GM18907 (cell line): ENCODE data around the gene MTUS2.
"Not testable (repeated sequence)": the region's sequence is repeated elsewhere in the genome, so short reads cannot be mapped to it uniquely, and the experiment has no call there.

Experiments
- ATAC-seq: cut with Tn5 transposase; IDR thresholded peaks from one replicate; pipeline ENCODE4 v1.9.1; 2021; ENCODE audit warnings: mild to moderate bottlenecking, moderate library complexity; ENCODE audit not compliant: unreplicated experiment

The MTUS2 gene

GRCh38 chr13:29204651-29205050 lies 384.5 kb downstream of the MTUS2 start:
- ATAC-seq: no peak

DNA sequence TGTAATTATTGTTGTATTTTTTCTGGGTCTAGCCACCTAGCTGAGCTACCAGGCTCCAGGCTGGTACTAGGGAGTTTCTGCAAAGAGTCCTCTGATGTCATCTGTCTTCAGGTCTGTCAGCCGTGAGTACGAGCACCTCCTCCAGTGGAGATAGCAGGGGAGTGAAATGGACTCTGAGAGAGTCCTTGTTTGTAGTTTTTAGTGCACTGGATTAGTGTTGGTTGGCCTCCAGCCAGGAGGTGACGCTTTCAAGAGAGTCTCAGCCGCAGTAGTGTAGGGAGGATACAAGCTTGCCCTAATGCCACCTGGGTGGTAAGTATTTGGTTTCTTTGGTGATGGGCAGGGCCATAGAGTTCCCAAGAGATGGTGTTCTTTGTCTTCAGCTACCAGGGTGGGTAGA lies 390.5 kb downstream of the MTUS2 start:
- no peak for ATAC-seq

DNA sequence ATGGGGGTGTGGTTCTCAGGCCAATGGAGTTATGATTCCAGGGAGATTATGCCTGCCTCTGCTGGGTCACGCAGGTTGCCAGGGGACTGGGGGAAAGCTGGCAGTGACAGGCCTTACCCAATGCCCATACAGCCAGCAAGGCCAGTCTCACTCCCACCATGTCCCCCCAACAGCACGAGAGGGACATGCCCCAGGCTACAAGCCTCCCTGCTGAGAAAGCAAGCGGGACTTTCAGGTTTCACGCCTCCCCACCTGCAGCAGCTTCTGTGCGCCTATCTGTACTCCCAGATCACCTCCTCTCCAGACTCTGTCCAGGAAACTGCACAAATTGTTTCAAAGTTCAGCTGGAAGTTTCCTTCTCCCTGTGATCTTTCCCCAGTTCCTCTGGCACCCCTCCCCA lies 391.0 kb downstream of the MTUS2 start:
- not testable (repeated sequence) for ATAC-seq

GRCh38 chr13:29222458-29222857 lies 402.3 kb downstream of the MTUS2 start:
- no peak for ATAC-seq

DNA sequence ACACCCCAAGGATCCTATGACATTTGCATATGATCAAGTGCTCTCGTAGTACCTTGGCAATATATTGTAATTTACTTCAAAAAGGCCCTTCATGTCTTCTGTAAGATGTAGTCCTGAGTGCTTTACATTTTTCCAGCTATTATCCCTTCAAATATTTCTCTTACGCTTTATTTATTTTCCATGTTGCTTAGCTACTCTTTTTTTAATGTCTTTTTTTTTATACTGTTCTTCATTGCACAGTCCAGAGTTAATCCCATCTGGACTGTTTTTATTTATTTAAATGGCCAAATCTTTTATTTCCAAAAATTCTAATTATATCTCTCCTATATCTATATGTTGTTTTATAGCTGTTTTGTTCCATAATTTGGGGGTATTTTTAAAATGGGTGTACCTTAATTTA lies 404.1 kb downstream of the MTUS2 start:
- no peak for ATAC-seq

GRCh38 chr13:29227576-29227975 lies 407.4 kb downstream of the MTUS2 start:
- ATAC-seq: no peak

- no peak for ATAC-seq
Observed at GRCh38 chr13:29230299-29230845, 410.2 kb downstream of the MTUS2 start.

- ATAC-seq: no peak
Observed at GRCh38 chr13:29239653-29240525, 419.8 kb downstream of the MTUS2 start.

- ATAC-seq: no peak
Observed at GRCh38 chr13:29254626-29255370, 434.7 kb downstream of the MTUS2 start.

GRCh38 chr13:29255567-29255966 lies 435.4 kb downstream of the MTUS2 start:
- no peak for ATAC-seq

DNA sequence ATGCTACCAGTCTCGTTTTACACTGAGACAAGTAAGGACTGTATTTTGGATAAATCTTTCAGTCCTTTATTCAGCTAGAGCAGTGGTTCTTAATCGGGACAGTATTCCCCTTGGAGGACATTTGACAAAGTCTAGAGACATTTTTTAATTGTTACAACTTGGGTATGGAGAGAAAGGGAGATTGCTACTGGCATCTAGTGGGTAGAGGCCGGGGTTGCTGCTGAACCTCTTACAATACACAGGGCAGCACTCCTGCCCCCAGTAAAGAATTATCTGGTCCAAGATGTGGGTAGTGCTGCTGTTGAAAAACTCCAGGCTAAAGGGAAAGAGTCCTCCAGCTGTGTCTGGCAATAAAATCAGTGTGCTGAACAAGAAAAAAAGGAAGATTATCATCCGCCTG lies 440.5 kb downstream of the MTUS2 start:
- ATAC-seq: no peak

- ATAC-seq: no peak
Observed at GRCh38 chr13:29266261-29266660, 446.1 kb downstream of the MTUS2 start.

- no peak for ATAC-seq
Observed at GRCh38 chr13:29266756-29267733, 446.9 kb downstream of the MTUS2 start.

DNA sequence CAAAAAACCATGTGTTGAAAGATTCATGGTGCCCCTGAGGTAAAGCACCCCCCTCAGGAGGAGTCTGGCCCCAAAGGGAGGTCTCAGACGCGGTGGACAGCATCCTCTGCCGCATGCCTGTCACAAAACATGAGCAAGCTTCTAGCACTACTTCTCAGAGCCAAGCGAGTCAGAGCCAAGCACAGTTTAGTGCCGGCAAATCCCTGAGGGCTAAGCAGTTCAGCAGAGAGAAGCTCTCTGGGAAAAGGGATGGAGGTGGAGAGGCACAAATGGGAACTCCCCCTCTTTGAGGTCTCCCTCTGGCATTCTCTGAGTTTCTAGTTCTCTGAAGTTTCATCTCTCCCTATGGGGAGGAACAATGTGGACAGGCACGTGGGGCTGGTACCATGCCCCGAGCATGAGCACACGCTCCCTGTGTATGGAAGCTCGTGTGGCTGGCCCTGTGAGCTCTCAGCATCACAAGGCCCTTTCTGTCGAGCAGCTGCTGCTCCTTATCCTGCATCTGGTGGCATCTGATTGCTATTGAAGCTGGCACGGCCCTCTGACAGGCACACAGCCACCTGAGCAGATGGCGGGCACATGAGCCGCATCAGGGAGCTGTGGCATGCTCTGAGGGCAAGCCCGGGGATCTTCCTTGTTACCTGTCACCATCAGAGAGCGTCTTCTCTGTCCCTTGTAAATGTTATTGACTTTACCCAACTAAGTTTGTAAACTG lies 450.3 kb downstream of the MTUS2 start:
- no peak for ATAC-seq

DNA sequence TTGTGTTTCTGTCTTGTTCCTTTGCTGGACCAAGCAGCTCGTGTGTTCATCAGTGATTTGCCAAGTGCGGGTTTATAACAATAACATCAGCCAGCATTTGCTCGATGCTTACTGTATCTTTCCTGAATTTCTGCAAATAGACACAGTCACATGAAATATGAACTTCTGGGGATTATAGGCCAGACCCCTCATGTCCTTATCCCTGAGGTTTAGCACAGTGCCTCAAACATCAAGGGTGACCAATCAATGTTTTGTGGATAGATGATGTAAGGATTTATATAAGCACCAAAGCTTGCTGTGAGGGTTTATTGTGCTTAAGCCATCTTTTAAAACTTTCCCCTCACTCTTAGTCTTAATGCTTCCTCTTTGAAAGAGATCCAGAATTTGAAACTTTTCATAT lies 451.5 kb downstream of the MTUS2 start:
- no peak for ATAC-seq

GRCh38 chr13:29279356-29280254 lies 459.5 kb downstream of the MTUS2 start:
- no peak for ATAC-seq

GRCh38 chr13:29281932-29282495 lies 461.9 kb downstream of the MTUS2 start:
- no peak for ATAC-seq

DNA sequence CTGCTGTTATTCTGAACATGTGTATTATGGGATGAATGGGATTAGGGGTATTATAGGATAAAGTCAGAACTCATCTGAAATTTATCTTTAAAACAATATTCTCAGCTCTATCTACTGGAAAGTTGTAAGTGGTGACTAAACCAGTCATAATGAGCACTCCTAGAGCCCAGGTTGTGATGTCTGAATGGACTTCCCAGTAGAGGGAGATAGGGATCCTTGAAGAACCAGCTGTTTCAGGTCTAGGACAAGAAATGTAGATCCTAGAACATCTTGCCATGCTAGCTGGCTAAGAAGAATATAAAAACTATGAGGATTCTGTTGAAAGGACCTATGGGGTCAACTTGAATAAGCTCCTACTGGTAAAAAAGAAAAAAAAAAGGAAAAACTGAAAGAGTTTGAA lies 464.6 kb downstream of the MTUS2 start:
- no peak for ATAC-seq

- ATAC-seq: no peak
Observed at GRCh38 chr13:29287237-29287636, 467.1 kb downstream of the MTUS2 start.
